ENCODE results near the gene SMURF2.

DNA sequence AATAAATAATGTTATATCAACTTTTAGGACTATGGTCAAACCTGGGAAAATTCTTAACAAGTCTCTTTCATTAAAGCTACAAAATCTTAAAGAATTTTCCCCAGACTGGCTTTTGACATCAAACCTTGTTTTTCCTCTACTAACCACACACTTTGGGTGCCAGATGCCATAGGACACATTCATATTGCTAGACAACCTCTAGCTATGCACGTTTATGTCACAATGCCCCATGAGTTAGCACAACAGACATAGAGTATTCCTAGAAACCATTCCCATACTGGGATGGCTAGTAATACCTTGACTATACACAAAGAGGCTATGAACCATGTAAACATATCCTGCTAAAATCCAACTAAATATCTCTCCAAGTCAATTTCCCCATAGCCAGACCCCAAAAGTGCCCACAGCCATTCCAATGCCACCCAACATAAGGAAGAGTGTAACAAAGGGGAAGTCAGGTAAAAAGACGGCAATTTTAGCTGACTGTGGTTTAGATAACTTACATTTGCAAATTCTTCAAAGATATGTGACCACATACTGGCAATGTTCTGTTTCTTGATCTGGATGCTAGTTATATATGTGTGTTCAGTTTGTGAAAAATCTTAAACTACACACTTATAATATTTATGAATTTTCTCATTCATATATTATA lies 23.4 kb downstream of the SMURF2 start:
- TF ChIP-seq POLR2A (IDR thresholded peaks at IDR 0.05) (no peak), POLR2AphosphoS5 (IDR thresholded peaks at IDR 0.05) (no peak)
- TF ChIP-seq, protein P1, sequence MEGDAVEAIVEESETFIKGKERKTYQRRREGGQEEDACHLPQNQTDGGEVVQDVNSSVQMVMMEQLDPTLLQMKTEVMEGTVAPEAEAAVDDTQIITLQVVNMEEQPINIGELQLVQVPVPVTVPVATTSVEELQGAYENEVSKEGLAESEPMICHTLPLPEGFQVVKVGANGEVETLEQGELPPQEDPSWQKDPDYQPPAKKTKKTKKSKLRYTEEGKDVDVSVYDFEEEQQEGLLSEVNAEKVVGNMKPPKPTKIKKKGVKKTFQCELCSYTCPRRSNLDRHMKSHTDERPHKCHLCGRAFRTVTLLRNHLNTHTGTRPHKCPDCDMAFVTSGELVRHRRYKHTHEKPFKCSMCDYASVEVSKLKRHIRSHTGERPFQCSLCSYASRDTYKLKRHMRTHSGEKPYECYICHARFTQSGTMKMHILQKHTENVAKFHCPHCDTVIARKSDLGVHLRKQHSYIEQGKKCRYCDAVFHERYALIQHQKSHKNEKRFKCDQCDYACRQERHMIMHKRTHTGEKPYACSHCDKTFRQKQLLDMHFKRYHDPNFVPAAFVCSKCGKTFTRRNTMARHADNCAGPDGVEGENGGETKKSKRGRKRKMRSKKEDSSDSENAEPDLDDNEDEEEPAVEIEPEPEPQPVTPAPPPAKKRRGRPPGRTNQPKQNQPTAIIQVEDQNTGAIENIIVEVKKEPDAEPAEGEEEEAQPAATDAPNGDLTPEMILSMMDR (IDR thresholded peaks at IDR 0.05) = no peak

All from breast epithelium (tissue), 3 donors.